Measurements from ENCODE around the gene SLC7A14.

The SLC7A14 gene

DNA sequence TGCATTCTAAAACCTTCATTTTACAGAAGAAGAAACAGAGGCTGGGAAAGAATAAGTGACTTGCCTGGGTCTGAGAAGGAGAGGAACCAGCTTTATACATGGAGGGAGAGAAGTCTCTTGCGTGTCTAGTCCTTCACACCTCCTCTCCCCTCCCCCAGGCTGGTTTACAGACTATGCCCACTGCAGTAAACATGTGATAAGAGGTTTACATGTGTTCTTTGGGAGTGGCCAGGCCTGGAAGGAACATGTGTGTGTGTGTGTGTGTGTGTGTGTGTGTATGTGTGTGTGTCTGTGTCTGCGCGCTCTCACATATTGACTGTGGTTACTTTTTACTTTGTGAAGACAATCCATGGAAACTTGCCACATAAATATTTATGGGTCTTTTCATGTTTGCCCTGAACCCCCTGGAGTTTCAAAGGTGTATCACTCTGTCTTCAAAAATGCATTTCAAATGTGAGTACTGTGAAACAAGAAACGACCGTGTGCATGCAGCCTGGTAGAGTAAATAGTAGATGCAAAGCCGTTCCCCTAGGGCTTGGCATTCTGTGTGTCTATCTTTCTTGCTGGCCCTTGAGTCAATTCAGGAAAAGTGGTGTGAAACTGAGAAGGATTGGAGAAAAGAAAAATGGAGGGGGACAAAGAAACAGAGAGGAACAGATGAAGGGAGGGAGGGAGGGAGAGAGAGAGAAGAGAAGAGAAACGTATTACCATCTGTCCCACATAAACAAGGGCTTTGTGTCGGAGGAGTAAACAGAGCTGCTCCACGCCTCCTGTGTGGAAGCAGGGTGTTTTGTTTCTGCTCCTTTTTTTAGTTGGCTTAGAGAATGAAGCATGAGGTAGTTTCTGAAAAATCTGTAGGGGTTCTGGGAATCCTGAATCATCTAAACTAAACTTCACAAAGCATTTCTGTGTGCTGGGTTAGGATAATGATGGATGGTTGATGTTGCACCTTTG is 115.5 kb downstream of the SLC7A14 start:
- no peak for DNase-seq (ENCODE audit: low read depth in 3 of 3)

DNA sequence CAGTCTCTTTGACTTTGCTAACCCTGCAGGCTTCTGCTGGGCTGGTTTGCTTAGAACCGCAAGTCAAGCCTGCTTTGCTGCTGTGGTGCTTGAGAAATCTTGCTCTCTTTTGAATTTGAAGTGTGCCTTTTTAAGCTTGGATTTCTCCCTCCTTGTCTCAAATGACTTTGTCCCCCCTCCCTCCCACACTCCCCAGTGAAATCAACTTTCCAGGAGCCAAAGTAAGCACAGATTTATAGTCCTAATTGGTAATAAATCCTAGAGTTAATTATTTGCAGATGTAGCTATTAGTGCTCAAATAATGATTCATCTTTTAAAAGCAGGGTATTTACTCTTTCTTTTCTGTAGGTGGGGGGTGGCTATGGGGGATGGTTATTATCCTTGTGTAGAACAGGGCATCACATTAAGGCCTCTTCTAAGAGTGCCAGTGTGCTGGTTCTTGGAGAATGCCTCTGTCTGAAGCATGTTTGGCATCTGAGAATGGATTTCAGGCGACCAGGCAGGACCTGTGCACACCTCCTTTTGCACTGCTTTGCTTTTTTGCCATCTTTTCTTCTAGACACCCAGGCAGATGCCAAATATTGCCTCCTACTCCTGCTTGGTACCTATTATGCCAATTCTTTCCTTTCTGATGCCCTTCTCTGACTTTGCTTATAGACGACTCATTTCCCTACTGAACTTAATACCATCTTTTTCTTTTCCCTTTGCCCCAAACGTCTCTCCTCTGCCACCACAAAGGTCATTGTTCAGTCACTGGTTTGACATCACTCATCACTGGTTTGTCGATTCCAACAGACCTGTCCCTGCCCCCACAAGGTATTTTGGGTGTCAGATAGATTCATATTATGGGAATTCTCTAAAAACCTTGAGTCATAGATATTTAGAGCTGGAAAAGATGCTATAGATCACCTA is 116.5 kb downstream of the SLC7A14 start:
- no peak for DNase-seq (ENCODE audit: low read depth in 3 of 3)

DNA sequence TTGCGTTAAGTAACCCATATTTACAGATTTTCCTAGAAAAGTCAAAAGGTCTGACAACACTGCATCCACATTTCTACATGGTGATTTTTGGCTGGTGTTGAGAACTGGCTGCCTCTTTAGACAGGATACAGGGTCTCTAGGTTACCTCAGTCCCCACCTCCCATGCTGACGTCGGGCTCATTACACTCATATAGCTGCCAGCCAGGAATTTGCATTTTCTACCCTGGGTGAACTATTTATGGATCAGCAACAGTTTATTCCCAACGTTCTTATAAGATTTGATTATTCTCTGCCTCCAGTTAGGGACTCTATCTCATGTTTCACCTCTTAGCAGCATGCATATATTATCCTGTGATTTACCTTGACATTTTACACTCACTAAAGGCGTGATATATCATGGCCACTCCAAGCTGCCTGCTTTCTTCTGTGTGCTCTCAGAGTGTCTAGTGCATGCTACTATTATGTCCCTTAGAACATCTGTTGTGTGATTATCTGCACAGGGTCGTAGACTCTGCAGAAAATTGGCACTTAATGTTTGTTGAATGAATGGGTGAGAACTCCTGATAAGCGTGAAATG is 118.2 kb downstream of the SLC7A14 start:
- DNase-seq (ENCODE audit: low read depth in 3 of 3): no peak

DNA sequence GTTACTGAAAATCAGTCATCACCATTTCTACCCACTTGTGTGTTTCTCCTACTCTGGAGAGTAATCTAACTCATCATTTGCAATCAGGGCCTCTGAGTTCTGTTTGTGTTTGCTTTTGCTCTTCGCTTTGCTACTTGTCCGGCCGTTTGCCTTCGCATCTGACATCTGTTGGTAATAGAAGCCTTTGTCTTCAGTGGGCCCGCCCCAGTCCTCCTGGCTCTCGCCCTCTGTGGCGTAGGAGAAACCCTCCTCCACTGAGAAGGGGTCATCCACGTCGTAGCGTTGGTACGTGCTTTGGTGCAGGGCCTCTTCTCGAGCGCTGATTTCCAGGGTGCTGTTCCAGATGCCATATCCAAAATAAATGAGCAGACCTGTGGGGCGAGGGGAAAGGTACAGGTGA is 118.9 kb downstream of the SLC7A14 start:
- no peak for DNase-seq (ENCODE audit: low read depth in 3 of 3)

DNA sequence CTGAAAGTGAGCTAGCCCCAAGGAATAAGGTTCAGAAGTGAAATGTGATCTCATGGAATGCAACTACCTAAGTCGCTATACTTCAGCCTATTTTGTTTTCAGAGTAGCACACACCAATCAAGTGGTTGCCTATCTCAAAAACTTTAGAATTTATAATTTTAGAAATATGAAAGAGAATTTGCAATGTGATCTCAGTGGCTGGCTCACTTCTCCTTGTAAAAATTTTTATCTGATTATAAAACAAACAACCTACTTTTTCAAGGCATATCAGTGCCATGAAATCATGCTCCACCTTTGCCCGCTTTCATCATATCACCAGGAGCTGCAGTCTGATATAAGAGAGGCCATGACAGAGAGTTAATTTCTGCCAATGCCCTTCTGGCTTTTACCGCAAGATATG is 119.9 kb downstream of the SLC7A14 start:
- DNase-seq (ENCODE audit: low read depth in 3 of 3): no peak

DNA sequence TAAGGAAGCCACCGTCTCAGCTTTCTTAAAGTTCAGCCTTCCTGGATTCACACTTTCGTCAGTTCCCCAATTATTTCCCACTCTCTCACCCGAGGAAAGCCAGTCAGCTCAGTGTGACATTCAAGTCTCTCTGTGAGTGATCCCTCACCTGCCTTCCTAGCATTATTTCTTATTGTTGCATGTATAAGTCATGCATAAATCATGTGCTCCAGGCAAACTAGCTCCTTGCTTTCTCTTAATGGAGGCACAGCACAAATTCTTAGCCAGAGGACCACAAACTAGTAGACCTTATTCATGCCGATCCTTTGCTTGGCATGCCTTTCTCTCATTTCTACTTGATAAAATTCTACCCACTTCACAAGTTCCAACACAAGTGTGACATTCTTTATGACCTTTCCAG is 122.9 kb downstream of the SLC7A14 start:
- DNase-seq (ENCODE audit: low read depth in 3 of 3): no peak

DNA sequence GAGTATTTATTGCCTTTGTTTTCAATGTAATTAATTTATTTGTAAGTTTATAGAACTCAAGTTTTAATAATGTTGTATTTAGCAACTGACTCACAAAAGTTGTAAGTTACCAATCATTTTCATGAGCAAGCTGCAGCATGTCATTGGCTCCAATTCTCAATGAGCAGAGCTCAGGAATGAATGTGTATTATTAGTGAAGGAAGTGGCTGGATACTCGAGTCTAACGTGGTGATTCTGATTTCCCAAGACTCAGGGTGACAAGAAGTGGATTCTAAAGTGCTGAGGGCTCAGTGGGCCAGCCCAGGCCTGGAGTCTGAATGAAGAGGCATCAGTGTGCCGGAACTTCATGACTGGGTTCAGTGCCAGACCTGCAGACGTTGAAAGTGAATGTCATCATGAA is 127.6 kb downstream of the SLC7A14 start:
- no peak for DNase-seq (ENCODE audit: low read depth in 3 of 3)

DNA sequence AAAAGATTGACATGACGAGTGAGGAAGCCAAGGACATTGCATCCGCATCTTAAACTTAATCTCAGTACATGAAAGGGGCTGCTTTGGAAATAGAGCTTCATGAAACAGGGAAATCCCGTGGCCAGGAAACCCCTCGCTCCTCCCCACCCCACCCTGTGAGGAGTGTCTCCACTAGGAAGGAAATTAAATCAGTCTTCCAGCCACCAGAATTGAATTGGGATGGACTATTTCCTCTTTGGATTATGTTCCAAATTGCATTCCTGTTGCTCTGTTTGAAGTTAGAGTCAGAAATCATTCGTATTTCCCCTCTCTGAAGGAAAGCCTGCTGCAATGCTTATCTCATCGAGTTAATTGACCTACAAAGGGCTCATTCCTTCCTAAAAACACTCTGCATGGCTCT is 131.4 kb downstream of the SLC7A14 start:
- DNase-seq (ENCODE audit: low read depth in 3 of 3): no peak

DNA sequence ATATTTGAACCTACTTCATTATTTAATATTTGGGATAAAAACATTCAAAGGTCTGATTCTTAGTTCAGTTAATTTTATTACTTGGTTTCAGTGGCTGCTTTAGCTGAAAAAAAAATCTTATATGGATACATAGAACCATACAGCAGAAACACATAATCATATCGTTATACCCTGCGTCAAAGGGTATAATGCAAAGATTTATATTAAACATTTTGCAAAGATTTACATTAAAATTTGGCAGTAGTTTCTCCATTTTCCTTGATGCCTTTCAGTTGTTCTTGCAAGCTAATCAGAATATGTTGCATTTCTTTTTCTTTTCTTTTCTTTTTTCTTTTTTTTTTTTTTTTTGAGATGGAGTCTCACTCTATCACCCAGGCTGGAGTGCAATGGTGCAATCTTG is 135.8 kb downstream of the SLC7A14 start:
- no peak for DNase-seq (ENCODE audit: low read depth in 3 of 3)

DNA sequence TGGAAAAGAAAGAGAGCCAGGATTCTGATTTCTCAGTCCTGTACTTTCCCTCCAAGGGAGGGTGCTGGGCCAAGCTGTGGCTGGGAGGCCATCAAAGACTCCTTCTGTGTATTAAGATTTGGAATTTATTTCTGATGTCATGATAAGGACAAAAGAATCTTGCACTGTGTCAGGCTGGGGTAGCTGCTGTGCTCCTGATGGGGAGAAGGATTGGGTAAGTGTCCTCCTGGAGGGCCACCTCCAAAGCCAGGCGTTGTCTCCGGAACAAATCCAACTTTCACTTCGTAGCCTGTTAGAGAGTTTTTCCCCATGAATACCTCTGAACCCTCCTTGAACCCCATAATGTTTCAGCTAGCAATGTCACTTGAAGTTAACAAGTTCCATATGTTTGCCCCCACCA is 137.3 kb downstream of the SLC7A14 start:
- DNase-seq (ENCODE audit: low read depth in 3 of 3): no peak

DNA sequence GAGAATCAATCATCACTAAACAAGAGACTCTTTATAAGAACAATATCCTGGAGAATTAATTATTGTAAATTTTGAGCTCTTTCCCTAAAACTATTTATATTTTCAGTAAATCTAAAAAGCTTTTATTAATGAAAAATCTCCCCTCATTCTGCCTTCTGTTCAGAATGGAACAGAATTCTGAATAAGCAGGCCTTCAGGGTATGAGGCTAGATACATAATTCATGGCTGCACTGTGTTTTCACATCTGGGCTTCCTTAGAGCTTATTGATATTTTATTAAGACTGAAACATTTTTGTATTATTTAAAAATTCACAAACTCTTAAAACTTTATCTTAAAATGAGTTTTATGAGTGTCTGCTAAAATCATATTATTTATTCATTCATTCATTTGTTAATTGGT is 142.4 kb downstream of the SLC7A14 start:
- no peak for DNase-seq (ENCODE audit: low read depth in 3 of 3)

DNA sequence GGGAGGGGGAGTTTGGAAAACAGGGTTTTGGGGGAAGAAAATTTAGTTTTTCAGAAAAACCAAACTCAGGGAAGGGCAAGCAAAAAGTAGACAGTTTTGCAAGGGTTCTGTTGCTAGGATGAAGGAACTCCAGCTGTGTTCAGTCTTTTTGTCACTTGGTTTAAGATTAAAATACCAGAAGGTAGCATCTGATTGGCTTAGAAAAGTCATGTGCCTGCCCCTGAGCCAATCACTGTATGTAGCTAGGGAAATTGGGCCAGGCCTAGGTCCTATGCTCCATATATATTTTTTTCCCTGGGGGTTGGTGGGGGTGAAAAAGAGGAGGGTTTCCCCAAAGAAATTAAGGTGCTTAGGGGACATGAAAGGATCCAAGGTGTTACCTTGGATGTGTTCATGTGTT is 142.9 kb downstream of the SLC7A14 start:
- no peak for DNase-seq (ENCODE audit: low read depth in 3 of 3)

DNA sequence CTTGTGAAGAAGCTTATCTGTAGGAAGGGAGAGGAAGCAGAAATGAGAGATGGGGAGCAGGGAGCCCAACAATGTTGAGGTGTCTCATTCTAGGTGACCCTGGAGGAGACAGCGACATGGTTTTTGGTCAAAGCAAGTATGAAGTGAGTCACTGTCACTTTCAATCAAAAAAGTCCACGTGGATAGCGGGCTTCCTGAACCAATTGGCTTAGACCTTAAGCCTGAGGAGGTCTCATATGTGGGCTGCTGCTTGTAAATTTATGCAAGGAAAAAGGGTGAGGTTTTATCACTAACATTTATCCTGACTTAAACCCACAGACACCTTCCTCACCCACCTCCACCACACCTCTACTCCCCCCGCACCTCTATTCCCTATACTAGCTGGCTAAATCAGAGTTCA is 144.5 kb downstream of the SLC7A14 start:
- DNase-seq (ENCODE audit: low read depth in 3 of 3): no peak

DNA sequence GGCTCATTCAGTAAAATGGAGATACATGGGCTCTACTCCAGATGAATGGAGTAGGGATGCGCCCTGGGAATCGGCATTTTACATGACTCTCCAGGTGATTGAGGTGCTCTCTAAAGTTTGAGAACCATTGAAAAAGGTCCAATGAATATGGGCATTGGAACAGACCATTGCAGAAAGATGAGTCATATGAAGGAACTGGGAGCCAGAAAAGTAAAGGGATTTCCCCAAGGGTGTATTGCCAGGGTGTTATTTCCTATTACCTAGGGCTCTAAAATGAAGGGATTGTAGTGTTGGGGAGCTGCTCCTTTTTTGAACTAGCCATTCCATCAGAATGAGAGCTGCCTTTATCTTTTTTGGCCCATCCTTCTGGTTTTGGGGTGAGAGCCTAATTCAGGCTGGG is 145.5 kb downstream of the SLC7A14 start:
- DNase-seq (ENCODE audit: low read depth in 3 of 3): no peak

DNA sequence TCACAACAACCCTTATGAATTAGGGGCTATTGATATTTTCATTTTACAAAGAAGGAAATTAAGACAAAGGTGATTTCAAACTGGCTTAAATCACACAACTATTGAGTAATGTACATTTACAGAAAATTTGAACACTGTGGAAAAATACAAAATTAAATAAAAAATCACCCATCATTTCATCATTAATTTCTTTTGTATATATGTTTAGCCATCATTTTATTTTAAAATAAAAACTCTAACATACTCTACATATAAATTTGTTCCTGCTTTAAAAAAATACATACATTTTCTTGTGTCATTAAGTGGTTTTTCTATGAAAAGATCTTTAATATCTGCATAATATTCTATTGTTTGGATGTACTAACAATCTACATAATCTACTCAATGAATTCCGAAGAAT is 147.0 kb downstream of the SLC7A14 start:
- no peak for DNase-seq (ENCODE audit: low read depth in 3 of 3)

DNA sequence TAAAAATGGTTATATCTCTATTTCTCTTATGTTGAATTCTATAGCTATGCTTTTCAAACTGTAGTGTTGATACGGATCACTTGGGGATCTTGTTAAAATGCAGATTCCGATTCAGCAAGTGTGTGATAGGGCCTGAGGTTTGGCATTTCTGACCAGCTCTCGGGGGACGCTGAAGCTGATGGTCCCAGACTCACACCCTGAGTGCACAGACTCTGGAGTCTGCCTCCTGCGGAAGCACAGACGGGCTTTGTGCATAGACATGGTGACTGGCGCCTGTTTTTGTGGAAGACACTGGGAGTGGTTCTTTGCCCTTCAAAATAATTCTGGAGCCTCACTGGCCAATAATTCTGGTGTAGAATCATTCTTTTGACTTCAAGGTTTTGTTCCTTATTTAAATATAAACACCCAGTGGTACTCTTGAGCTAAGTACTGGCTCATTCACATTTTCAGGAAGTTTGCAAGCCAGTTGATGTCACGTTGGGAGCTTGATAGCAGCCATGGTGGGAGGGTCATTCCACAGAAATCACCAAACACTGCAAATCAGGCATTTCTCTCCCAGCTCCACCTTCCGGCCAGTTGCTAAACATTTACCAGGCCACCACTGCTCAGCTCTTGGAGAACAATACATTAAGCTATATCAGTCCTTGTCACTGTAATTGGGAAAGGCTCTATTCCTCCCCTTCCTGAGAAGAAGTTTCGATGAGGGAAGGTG is 148.0 kb downstream of the SLC7A14 start:
- DNase-seq (ENCODE audit: low read depth in 3 of 3): no peak

DNA sequence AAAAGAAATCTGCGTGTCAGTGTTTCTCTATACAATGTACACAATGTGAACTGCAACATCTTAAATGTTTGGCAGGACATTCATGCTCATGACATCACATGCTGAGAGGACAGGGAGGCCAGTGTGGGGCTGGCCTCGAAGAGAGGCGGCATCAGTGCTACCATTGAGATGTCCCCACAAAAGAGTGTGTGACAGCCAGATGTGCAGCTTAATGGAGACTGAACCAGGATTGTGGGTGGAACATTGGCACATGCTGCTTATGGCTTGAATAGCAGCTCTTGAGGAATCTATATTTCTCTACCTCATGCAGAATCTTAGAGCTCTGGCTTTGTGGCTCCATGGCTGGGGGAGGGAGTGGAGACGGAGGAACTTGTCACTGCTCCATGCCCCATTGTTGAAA is 148.7 kb downstream of the SLC7A14 start:
- DNase-seq (ENCODE audit: low read depth in 3 of 3): no peak

DNA sequence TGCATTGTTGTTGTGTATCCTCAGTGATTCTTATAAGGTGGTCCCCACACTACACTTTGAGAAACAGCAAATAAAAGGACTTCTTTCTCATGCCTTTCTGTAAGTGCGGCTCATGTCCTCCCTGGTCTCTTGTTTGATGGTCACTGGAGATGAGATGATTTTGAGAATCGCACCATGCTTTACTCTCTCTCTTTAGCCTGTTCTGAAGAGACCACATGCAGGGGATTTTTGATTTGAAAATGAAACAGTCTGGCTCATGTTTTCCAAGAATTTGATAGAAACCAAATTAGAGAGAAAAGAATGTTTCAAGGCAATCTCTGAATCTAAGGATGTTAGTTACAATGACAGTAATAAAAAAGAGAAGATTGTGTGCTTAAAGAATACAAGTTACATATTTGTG is 149.2 kb downstream of the SLC7A14 start:
- DNase-seq (ENCODE audit: low read depth in 3 of 3): no peak

DNA sequence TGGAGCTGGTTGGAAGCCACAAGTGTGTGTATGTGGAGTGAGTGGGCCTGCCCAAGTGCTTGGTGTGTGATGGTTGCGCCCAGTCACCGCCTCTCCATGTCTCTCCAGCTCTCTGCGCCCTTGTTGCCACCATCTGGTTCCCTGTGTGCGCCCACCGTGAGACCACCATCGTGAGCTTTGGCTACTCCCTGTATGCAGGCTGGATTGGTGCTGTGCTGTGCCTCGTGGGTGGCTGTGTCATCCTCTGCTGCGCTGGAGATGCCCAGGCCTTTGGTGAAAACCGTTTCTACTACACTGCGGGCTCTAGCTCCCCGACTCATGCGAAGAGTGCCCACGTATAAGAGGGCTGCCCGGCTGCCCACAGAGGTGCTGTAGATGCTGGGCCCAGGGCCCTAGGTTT is 153.5 kb downstream of the SLC7A14 start:
- no peak for DNase-seq (ENCODE audit: low read depth in 3 of 3)

DNA sequence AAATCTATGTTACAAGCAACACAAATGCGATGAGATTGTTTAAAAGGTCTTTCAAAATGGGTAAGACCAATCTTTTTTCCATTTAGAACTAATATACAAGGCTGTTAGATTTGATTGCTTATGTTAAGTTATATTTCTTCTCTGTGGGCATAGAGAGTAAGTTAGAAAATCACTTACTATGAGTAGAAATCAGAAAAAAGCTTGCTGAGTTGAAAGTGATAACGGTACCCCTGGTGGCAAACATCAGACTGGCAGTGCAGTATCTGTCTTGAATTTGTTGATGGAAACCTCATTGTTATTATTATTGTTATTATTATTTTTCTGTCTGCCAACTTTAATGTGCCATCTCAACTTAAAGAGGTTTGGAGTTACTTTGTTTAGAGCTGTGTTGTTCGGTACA is 154.8 kb downstream of the SLC7A14 start:
- DNase-seq (ENCODE audit: low read depth in 3 of 3): no peak

DNA sequence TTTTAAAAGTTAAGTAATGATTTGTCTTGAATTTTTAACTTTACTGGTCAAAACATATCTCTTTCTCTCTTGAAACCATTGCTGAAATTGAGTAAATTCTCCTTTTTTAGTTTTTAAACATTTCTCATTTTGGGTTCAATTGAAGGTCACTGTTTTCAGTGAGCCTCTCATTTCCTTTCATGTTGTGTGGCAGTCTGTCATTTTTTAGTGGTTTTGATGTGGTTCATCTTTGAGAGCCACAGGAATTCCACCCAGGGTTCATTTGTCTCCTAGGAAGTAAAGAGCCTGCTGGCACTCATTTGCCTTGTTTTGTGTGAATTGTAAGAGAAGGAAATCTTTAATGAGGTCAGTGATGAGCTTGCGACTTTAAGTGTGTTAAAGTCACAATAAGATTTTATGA is 156.8 kb downstream of the SLC7A14 start:
- no peak for DNase-seq (ENCODE audit: low read depth in 3 of 3)

DNA sequence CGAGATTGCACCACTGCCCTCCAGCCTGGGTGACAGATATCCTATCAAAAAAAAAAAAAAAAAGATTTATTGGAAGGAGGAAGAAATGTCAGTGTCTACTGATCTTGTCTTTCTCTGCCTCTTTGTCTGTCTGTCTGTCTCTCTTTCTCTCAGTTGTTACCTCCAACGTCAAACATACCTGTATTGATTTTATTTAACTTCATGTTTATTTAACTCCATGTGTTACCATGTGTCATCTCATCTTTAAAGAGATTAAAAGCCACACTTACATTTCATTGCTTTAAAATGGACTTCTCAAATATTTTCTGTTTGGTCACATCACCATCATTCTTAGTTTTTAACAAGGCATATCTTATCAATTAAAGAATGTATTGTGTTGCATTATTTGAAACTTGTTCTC is 157.8 kb downstream of the SLC7A14 start:
- no peak for DNase-seq (ENCODE audit: low read depth in 3 of 3)
